ENCODE data around the gene PLBD1.

GRCh38 chr12:14601692-14602478 is 34.2 kb upstream of the PLBD1 start:
- no peak for TF ChIP-seq POLR2A (IDR thresholded peaks at IDR 0.05)
- no peak for TF ChIP-seq CTCF (IDR thresholded peaks at IDR 0.05)
- no peak for TF ChIP-seq POLR2AphosphoS5 (IDR thresholded peaks at IDR 0.05)
